H1 (cell line): ENCODE results near the gene LPP. TPM values are rescaled to one million over a fixed set of nuclear protein-coding genes. Genes with fewer than 3 reads are reported as not detected.

Experiments
- GABPA ChIP-seq: IDR thresholded peaks from 2 replicates; pipeline ENCODE4 v1.6.1; 2011; ENCODE audit warnings: mild to moderate bottlenecking, low read length, moderate library complexity, borderline replicate concordance; ENCODE audit not compliant: insufficient read depth
- polyA plus RNA-seq, 7 experiments: library from polyadenylated mRNA; depleted of rRNA in 3 of 7; stranded (reverse) in 5 of 7; unstranded in 2 of 7; fragments of >200 nt in 5 of 7; fragments of 200-250 nt in 2 of 7; gene quantifications; 1 replicate in 5 of 7; 2 replicates in 1 of 7; 4 replicates in 1 of 7; pipeline versions ENCODE4 v1.2.1 to v1.2.3, GENCODE V29; 2011 to 2013; ENCODE audit warnings: missing spikeins in 2 of 7, mixed read lengths in 2 of 7
- total RNA-seq: library from RNA; stranded (reverse); fragmentation: NEBNext Ultra II Directional; extraction: Animal tissue kit (Norgen Biotek cat#: 25700); gene quantifications from 2 replicates; pipeline ENCODE4 v1.2.1, GENCODE V29; 2021
- TF ChIP-seq, protein P1 (sequence below): fragments of 300-600 bp; sonication (generic); IDR thresholded peaks from 2 replicates; pipeline ENCODE4 v1.7.1; 2012; ENCODE audit warnings: low read length, moderate library complexity, mild to moderate bottlenecking, inconsistent platforms; ENCODE audit not compliant: insufficient replicate concordance

LPP gene
- total and polyA plus RNA-seq, 2 of the 8 experiments (the other 6 are each of a cell fraction or from before 2014, with no cell fraction given), result 10.0 to 53.3 TPM

DNA sequence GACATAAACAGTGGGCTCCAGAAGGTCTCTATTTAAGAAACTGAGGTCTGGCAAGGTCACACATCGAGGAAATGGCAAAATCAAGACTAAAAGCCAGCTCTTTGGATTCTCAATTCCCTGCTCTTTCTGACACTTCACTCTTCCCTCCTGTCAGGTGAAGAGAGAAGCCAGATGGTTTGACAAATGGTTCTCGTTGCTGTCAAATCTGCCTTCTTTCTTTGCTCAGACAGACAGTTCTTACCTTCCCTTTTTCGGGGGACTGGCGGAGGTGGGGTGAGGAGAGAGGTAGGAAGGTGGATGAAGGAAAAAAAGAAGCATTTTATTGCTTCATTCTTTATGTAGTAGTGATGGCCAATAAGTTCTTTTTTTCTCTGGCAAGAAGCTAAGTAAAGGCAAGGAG, 133.4 kb downstream of the LPP start (continued):
- TF ChIP-seq, protein P1, sequence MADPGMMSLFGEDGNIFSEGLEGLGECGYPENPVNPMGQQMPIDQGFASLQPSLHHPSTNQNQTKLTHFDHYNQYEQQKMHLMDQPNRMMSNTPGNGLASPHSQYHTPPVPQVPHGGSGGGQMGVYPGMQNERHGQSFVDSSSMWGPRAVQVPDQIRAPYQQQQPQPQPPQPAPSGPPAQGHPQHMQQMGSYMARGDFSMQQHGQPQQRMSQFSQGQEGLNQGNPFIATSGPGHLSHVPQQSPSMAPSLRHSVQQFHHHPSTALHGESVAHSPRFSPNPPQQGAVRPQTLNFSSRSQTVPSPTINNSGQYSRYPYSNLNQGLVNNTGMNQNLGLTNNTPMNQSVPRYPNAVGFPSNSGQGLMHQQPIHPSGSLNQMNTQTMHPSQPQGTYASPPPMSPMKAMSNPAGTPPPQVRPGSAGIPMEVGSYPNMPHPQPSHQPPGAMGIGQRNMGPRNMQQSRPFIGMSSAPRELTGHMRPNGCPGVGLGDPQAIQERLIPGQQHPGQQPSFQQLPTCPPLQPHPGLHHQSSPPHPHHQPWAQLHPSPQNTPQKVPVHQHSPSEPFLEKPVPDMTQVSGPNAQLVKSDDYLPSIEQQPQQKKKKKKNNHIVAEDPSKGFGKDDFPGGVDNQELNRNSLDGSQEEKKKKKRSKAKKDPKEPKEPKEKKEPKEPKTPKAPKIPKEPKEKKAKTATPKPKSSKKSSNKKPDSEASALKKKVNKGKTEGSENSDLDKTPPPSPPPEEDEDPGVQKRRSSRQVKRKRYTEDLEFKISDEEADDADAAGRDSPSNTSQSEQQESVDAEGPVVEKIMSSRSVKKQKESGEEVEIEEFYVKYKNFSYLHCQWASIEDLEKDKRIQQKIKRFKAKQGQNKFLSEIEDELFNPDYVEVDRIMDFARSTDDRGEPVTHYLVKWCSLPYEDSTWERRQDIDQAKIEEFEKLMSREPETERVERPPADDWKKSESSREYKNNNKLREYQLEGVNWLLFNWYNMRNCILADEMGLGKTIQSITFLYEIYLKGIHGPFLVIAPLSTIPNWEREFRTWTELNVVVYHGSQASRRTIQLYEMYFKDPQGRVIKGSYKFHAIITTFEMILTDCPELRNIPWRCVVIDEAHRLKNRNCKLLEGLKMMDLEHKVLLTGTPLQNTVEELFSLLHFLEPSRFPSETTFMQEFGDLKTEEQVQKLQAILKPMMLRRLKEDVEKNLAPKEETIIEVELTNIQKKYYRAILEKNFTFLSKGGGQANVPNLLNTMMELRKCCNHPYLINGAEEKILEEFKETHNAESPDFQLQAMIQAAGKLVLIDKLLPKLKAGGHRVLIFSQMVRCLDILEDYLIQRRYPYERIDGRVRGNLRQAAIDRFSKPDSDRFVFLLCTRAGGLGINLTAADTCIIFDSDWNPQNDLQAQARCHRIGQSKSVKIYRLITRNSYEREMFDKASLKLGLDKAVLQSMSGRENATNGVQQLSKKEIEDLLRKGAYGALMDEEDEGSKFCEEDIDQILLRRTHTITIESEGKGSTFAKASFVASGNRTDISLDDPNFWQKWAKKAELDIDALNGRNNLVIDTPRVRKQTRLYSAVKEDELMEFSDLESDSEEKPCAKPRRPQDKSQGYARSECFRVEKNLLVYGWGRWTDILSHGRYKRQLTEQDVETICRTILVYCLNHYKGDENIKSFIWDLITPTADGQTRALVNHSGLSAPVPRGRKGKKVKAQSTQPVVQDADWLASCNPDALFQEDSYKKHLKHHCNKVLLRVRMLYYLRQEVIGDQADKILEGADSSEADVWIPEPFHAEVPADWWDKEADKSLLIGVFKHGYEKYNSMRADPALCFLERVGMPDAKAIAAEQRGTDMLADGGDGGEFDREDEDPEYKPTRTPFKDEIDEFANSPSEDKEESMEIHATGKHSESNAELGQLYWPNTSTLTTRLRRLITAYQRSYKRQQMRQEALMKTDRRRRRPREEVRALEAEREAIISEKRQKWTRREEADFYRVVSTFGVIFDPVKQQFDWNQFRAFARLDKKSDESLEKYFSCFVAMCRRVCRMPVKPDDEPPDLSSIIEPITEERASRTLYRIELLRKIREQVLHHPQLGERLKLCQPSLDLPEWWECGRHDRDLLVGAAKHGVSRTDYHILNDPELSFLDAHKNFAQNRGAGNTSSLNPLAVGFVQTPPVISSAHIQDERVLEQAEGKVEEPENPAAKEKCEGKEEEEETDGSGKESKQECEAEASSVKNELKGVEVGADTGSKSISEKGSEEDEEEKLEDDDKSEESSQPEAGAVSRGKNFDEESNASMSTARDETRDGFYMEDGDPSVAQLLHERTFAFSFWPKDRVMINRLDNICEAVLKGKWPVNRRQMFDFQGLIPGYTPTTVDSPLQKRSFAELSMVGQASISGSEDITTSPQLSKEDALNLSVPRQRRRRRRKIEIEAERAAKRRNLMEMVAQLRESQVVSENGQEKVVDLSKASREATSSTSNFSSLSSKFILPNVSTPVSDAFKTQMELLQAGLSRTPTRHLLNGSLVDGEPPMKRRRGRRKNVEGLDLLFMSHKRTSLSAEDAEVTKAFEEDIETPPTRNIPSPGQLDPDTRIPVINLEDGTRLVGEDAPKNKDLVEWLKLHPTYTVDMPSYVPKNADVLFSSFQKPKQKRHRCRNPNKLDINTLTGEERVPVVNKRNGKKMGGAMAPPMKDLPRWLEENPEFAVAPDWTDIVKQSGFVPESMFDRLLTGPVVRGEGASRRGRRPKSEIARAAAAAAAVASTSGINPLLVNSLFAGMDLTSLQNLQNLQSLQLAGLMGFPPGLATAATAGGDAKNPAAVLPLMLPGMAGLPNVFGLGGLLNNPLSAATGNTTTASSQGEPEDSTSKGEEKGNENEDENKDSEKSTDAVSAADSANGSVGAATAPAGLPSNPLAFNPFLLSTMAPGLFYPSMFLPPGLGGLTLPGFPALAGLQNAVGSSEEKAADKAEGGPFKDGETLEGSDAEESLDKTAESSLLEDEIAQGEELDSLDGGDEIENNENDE, result no peak
- no peak for TF ChIP-seq GABPA
